Activated CD8-positive, alpha-beta memory T cell treated with anti-CD3 and anti-CD28 coated beads for 48 hours (primary cell): ENCODE measurements around the gene SORCS2.

Experiments used
- DNase-seq, 3 experiments: peaks; one replicate each; pipeline ENCODE4 v3.0.0-alpha.2; 2020; ENCODE audit warnings: low read depth in 2 of 3, low spot score in 2 of 3

Gene SORCS2

GRCh38 chr4:7694324-7694723 lies 502.0 kb downstream of the SORCS2 start:
- DNase-seq = no peak

GRCh38 chr4:7697343-7697742 lies 505.0 kb downstream of the SORCS2 start:
- DNase-seq = no peak

GRCh38 chr4:7697821-7698220 lies 505.5 kb downstream of the SORCS2 start:
- DNase-seq = no peak

GRCh38 chr4:7698584-7698983 lies 506.2 kb downstream of the SORCS2 start:
- no peak for DNase-seq

- DNase-seq = no peak
Measured at GRCh38 chr4:7699031-7699430, 506.7 kb downstream of the SORCS2 start.

GRCh38 chr4:7699825-7700224 lies 507.5 kb downstream of the SORCS2 start:
- no peak for DNase-seq

- no peak for DNase-seq
Measured at GRCh38 chr4:7700665-7701064, 508.3 kb downstream of the SORCS2 start.

- no peak for DNase-seq
Measured at GRCh38 chr4:7701866-7702649, 509.7 kb downstream of the SORCS2 start.

GRCh38 chr4:7703688-7704087 lies 511.4 kb downstream of the SORCS2 start:
- no peak for DNase-seq

- DNase-seq = no peak
Measured at GRCh38 chr4:7704091-7704490, 511.8 kb downstream of the SORCS2 start.

- DNase-seq = no peak
Measured at GRCh38 chr4:7704625-7705024, 512.3 kb downstream of the SORCS2 start.

GRCh38 chr4:7705062-7705461 lies 512.7 kb downstream of the SORCS2 start:
- no peak for DNase-seq

GRCh38 chr4:7705593-7705992 lies 513.3 kb downstream of the SORCS2 start:
- no peak for DNase-seq

- DNase-seq = no peak
Measured at GRCh38 chr4:7708238-7708637, 515.9 kb downstream of the SORCS2 start.

- no peak for DNase-seq
Measured at GRCh38 chr4:7708981-7709380, 516.6 kb downstream of the SORCS2 start.

GRCh38 chr4:7709431-7709830 lies 517.1 kb downstream of the SORCS2 start:
- DNase-seq = no peak

GRCh38 chr4:7710126-7710525 lies 517.8 kb downstream of the SORCS2 start:
- no peak for DNase-seq

- no peak for DNase-seq
Measured at GRCh38 chr4:7710576-7711306, 518.4 kb downstream of the SORCS2 start.

GRCh38 chr4:7711307-7711963 lies 519.1 kb downstream of the SORCS2 start:
- DNase-seq = no peak

- no peak for DNase-seq
Measured at GRCh38 chr4:7712021-7712671, 519.8 kb downstream of the SORCS2 start.

- no peak for DNase-seq
Measured at GRCh38 chr4:7713757-7714156, 521.4 kb downstream of the SORCS2 start.

- no peak for DNase-seq
Measured at GRCh38 chr4:7714176-7714575, 521.8 kb downstream of the SORCS2 start.
